IMR-90 (cell line): ENCODE measurements around the gene MICALL2. TPM values are rescaled to one million over a fixed set of nuclear protein-coding genes. Genes with fewer than 3 reads are reported as not detected.

ENCODE experiments used
- ATAC-seq: fragments of 200-7000 bp; cut with Tn5 transposase; 2 replicates; pipeline ENCODE4 v1.9.1; 2020; ENCODE audit warnings: low read depth, mild to moderate bottlenecking, moderate library complexity
- BruUV-seq: library from RNA; stranded (reverse); fragments of 400-500 nt; replicated peaks from 2 replicates; lab custom pipeline; 2021; lab: Mats Ljungman, UMichigan
- CTCF ChIA-PET: fragments of 300-600 bp; formaldehyde crosslinking; extraction: SDS; loops from one replicate; lab custom pipeline; 2021; ENCODE audit warnings: antibody characterized with exemption; lab: Yijun Ruan, JAX
- POLR2A ChIA-PET: fragments of 300-600 bp; sonication (Branson Sonifier 250); formaldehyde crosslinking; loops from one replicate; lab custom pipeline; 2022; ENCODE audit warnings: antibody characterized with exemption; ENCODE audit not compliant: unreplicated experiment; lab: Charles Lee
- DNase-seq: peaks from one replicate; pipeline ENCODE4 v3.0.0; 2013
- H2AFZ ChIP-seq: replicated peaks from 2 replicates; pipeline ENCODE3; 2013; ENCODE audit warnings: low read length, mild to moderate bottlenecking; ENCODE audit not compliant: poor library complexity
- H2AK5ac ChIP-seq: 2 replicates; pipeline ENCODE4 v1.6.1; 2013; ENCODE audit warnings: low read depth, low read length, inconsistent platforms
- H2AK9ac ChIP-seq: replicated peaks from 2 replicates; pipeline ENCODE3; 2013; ENCODE audit warnings: mild to moderate bottlenecking, low read depth, low read length, moderate library complexity; ENCODE audit not compliant: poor library complexity
- H2BK120ac ChIP-seq: 2 replicates; pipeline ENCODE4 v1.6.1; 2013; ENCODE audit warnings: low read depth, low read length, inconsistent platforms
- H2BK15ac ChIP-seq: 3 replicates; pipeline ENCODE4 v1.6.1; 2013; ENCODE audit warnings: low read depth, low read length, inconsistent platforms
- H2BK20ac ChIP-seq: 2 replicates; pipeline ENCODE4 v1.6.1; 2013; ENCODE audit warnings: low read depth, mild to moderate bottlenecking, inconsistent platforms, low read length, moderate library complexity
- H2BK5ac ChIP-seq: 2 replicates; pipeline ENCODE4 v1.6.1; 2013; ENCODE audit warnings: mild to moderate bottlenecking, low read depth, low read length, inconsistent platforms; ENCODE audit not compliant: poor library complexity, severe bottlenecking
- H3K14ac ChIP-seq: replicated peaks from 2 replicates; pipeline ENCODE4 v1.6.1; 2013; ENCODE audit warnings: low read depth, low read length, inconsistent platforms
- H3K18ac ChIP-seq: 2 replicates; pipeline ENCODE4 v1.6.1; 2013; ENCODE audit warnings: low read depth, low read length, control low read depth
- H3K23ac ChIP-seq: 2 replicates; pipeline ENCODE4 v1.6.1; 2013; ENCODE audit warnings: low read depth, low read length, inconsistent platforms
- H3K27ac ChIP-seq: 2 replicates; pipeline ENCODE4 v1.5.1; 2013; ENCODE audit warnings: mild to moderate bottlenecking, control low read depth, low read length; ENCODE audit not compliant: insufficient read depth
- H3K27me3 ChIP-seq: 2 replicates; pipeline ENCODE4 v1.6.1; 2013; ENCODE audit warnings: low read length; ENCODE audit not compliant: control insufficient read depth, insufficient read depth
- H3K36me3 ChIP-seq: 2 replicates; pipeline ENCODE4 v1.6.1; 2013; ENCODE audit warnings: low read length, mixed read lengths; ENCODE audit not compliant: control insufficient read depth, insufficient read depth
- H3K4ac ChIP-seq: 2 replicates; pipeline ENCODE4 v1.6.1; 2013; ENCODE audit warnings: low read depth, low read length, inconsistent platforms
- H3K4me1 ChIP-seq: 2 replicates; pipeline ENCODE4 v1.6.1; 2013; ENCODE audit warnings: low read length, mixed read lengths; ENCODE audit not compliant: control insufficient read depth, insufficient read depth
- H3K4me2 ChIP-seq: 2 replicates; pipeline ENCODE4 v1.6.1; 2013; ENCODE audit warnings: low read depth, mild to moderate bottlenecking, control low read depth, low read length, moderate library complexity
- H3K4me3 ChIP-seq: 2 replicates; pipeline ENCODE4 v1.5.1; 2013; ENCODE audit warnings: low read depth, mild to moderate bottlenecking, control low read depth, low read length, moderate library complexity; ENCODE audit not compliant: insufficient read depth
- H3K56ac ChIP-seq: 2 replicates; pipeline ENCODE4 v1.6.1; 2013; ENCODE audit warnings: low read length, inconsistent platforms; ENCODE audit not compliant: insufficient read depth; ENCODE audit errors: extremely low read depth
- H3K79me1 ChIP-seq, 2 experiments: 2 replicates each; pipeline ENCODE4 v1.6.1; 2013; ENCODE audit warnings: low read length in 2 of 2, inconsistent platforms in 1 of 2, low read depth in 1 of 2
- H3K9ac ChIP-seq: 2 replicates; pipeline ENCODE4 v1.6.1; 2013; ENCODE audit warnings: low read depth, low read length, control low read depth
- H3K9me1 ChIP-seq: 2 replicates; pipeline ENCODE4 v1.6.1; 2013; ENCODE audit warnings: low read length, inconsistent platforms; ENCODE audit not compliant: insufficient read depth
- H3K9me3 ChIP-seq: 2 replicates; pipeline ENCODE4 v1.6.1; 2013; ENCODE audit warnings: low read length; ENCODE audit not compliant: control insufficient read depth, insufficient read depth
- H4K20me1 ChIP-seq: 2 replicates; pipeline ENCODE4 v1.6.1; 2013; ENCODE audit warnings: low read length, inconsistent platforms; ENCODE audit not compliant: insufficient read depth
- H4K5ac ChIP-seq: 2 replicates; pipeline ENCODE4 v1.6.1; 2013; ENCODE audit warnings: mild to moderate bottlenecking, low read depth, low read length, control low read depth
- H4K8ac ChIP-seq, 2 experiments: 2 replicates each; pipeline ENCODE4 v1.6.1; 2013; ENCODE audit warnings: low read depth in 2 of 2, low read length in 2 of 2, control low read depth in 1 of 2, inconsistent platforms in 1 of 2
- H4K91ac ChIP-seq: 2 replicates; pipeline ENCODE4 v1.6.1; 2013; ENCODE audit warnings: low read depth, low read length, inconsistent platforms; ENCODE audit not compliant: insufficient read depth
- BHLHE40 ChIP-seq: fragments of 150-350 bp; IDR thresholded peaks from 2 replicates; pipeline ENCODE4 v1.6.1; 2016; ENCODE audit warnings: mild to moderate bottlenecking, low read depth, low read length
- POLR2A ChIP-seq: IDR thresholded peaks from 2 replicates; pipeline ENCODE4 v1.6.1; 2012; ENCODE audit warnings: mild to moderate bottlenecking, low read depth, low read length
- RFX5 ChIP-seq: IDR thresholded peaks from 2 replicates; pipeline ENCODE4 v1.8.0; 2012; ENCODE audit warnings: low read depth, mild to moderate bottlenecking, low read length, moderate library complexity
- WGBS, 2 experiments: methylation state at CpG; one replicate each; pipeline versions ENCODE4 v1.1.5 to v1.1.7; 2013; ENCODE audit warnings: missing lambda C conversion rate in 2 of 2; ENCODE audit not compliant: insufficient read length in 1 of 2; ENCODE audit errors: extremely low coverage in 2 of 2; 5-methylcytosine and 5-hydroxymethylcytosine counted together
- dilution Hi-C: fragments of 300-500 bp; cut with HindIII; formaldehyde crosslinking; loops from one replicate; pipeline ENCODE4 v1.14.3; 2018; ENCODE audit warnings: low sequenced_read_pairs; ENCODE audit not compliant: unreplicated experiment
- in situ Hi-C: fragments of 300-500 bp; cut with MboI; formaldehyde crosslinking; loops from 3 replicates; pipeline ENCODE4 v1.14.3; 2019; ENCODE audit warnings: low sequenced_read_pairs, inconsistent platforms, mixed read lengths
- intact Hi-C: fragments of 100-400 bp; cut with micrococcal nuclease; formaldehyde crosslinking; loops from 2 replicates; pipeline ENCODE4 v1.10.0; 2022
- polyA plus RNA-seq, 3 experiments: library from polyadenylated mRNA; depleted of rRNA; stranded (reverse); fragments of >200 nt; gene quantifications; 2 replicates each; pipeline ENCODE4 v1.2.3, GENCODE V29; 2012; ENCODE audit warnings: low replicate concordance in 1 of 3
- total RNA-seq: library from RNA; depleted of rRNA; stranded (reverse); fragments of >200 nt; gene quantifications from 2 replicates; pipeline ENCODE4 v1.2.3, GENCODE V29; 2012
- TF ChIP-seq, protein P1 (sequence below): fragments of 150-350 bp; IDR thresholded peaks from 2 replicates; pipeline ENCODE4 v1.6.1; 2016; ENCODE audit warnings: low read depth, mild to moderate bottlenecking, low read length, moderate library complexity, borderline replicate concordance
- TF ChIP-seq, protein P2 (sequence below): conservative IDR thresholded peaks from 2 replicates; pipeline ENCODE4 v1.5.1; 2012; ENCODE audit warnings: mild to moderate bottlenecking, low read depth, low read length, improper control_type of control experiment

MICALL2 gene
- total and polyA plus RNA-seq, 2 of the 4 experiments (the other 2 are of a cell fraction) = 6.6 to 34.1 TPM

DNA sequence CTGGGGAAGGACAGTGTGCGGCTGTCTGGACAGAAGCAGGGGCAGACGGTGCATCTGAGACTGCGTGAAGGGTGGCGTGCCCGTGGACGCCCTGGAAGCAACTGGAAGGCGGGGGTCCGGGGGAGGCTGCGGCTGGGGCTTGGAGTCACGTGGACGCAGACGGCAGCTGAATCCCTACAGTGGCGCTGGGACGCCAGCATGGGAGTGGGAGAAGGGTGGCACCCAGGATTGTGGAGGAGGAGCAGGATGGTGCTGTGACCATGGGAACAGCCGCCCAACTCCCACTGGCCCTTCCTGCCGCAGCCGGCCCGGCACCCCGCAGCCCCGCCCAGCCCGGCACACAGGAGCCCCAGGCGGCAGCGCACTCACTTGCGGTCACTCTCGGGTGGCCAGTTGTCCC lies 35.2 kb upstream of the MICALL2 start:
- Histone ChIP-seq H2AK5ac (no peak overlapping the region), H3K4ac (no peak overlapping the region), H3K27me3 (no peaks in the 10 kb centered on the region), H3K14ac (no peak overlapping the region), H2AFZ (no peak overlapping the region), H2BK5ac (no peak overlapping the region), H3K4me2 (no peak overlapping the region), H4K5ac (no peak overlapping the region), H4K20me1 (0 out of 2 replicates have a peak, but pooled peaks cover 4% of the 10 kb centered on the region), H2BK20ac (no peak overlapping the region), H2AK9ac (no peak overlapping the region), H3K79me1 (peaks cover 0 to 11% of the 10 kb centered on the region in 2 experiments; a peak in 1 of 4 replicates), H4K91ac (no peak overlapping the region), H3K27ac (no peak overlapping the region), H3K36me3 (peaks cover 62% of the 10 kb centered on the region), H3K9me3 (no peaks in the 10 kb centered on the region), H3K9ac (no peak overlapping the region), H2BK15ac (no peak overlapping the region), H3K23ac (no peak overlapping the region), H4K8ac (no peak overlapping the region), H3K18ac (no peak overlapping the region), H3K56ac (no peak overlapping the region), H3K4me1 (no peaks in the 10 kb centered on the region), H3K9me1 (no peaks in the 10 kb centered on the region), H3K4me3 (no peak overlapping the region), H2BK120ac (no peak overlapping the region)
- no peak for ATAC-seq
- TF ChIP-seq, protein P1, sequence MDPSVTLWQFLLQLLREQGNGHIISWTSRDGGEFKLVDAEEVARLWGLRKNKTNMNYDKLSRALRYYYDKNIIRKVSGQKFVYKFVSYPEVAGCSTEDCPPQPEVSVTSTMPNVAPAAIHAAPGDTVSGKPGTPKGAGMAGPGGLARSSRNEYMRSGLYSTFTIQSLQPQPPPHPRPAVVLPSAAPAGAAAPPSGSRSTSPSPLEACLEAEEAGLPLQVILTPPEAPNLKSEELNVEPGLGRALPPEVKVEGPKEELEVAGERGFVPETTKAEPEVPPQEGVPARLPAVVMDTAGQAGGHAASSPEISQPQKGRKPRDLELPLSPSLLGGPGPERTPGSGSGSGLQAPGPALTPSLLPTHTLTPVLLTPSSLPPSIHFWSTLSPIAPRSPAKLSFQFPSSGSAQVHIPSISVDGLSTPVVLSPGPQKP = no peak
- TF ChIP-seq, protein P2, sequence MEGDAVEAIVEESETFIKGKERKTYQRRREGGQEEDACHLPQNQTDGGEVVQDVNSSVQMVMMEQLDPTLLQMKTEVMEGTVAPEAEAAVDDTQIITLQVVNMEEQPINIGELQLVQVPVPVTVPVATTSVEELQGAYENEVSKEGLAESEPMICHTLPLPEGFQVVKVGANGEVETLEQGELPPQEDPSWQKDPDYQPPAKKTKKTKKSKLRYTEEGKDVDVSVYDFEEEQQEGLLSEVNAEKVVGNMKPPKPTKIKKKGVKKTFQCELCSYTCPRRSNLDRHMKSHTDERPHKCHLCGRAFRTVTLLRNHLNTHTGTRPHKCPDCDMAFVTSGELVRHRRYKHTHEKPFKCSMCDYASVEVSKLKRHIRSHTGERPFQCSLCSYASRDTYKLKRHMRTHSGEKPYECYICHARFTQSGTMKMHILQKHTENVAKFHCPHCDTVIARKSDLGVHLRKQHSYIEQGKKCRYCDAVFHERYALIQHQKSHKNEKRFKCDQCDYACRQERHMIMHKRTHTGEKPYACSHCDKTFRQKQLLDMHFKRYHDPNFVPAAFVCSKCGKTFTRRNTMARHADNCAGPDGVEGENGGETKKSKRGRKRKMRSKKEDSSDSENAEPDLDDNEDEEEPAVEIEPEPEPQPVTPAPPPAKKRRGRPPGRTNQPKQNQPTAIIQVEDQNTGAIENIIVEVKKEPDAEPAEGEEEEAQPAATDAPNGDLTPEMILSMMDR = no peak
- no peak for TF ChIP-seq RFX5
- TF ChIP-seq POLR2A = no peak
- TF ChIP-seq BHLHE40 = no peak
- dilution Hi-C loops (no loop called here), in situ Hi-C loops (no loop called here), intact Hi-C loops (no loop called here)
- CTCF ChIA-PET = no interaction called here
- 81% methylated on average over 10 of the region's 25 CpGs; no CpG with 5 or more reads in 1 of the 2 experiments for WGBS, 2 experiments
- BruUV-seq = no TSS peak
- POLR2A ChIA-PET = no interaction called here
- DNase-seq = no peak
